GM21515 (cell line): ENCODE measurements around the gene SLC6A19.
"Not testable (repeated sequence)": the region's sequence is repeated elsewhere in the genome, so short reads cannot be mapped to it uniquely, and the experiment has no call there.

Experiments
- ATAC-seq: cut with Tn5 transposase; IDR thresholded peaks from one replicate; pipeline ENCODE4 v1.9.1; 2021; ENCODE audit not compliant: unreplicated experiment

Gene SLC6A19

DNA sequence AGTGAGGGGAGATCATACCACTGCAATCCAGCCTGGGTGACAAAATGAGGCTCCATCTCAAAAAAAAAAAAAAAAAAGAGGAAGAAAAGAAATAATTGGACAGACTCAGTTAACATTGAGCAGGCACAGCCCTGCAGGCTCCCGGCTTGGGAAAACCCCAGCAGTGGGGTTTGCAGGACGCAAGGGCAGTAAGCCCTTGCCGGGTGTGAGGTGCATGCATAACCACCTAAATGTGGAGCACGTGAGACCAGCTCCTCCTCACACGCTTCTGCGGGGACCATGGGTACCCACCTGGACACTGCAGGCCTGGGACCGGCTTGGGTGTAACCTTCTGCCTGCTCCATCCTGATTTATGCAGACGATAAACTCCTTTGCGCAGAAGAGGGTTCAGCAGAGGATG lies 19.0 kb downstream of the SLC6A19 start:
- ATAC-seq = no peak

- no peak for ATAC-seq
Observed at GRCh38 chr5:1220831-1221230, 19.4 kb downstream of the SLC6A19 start.

- ATAC-seq = no peak
Observed at GRCh38 chr5:1221721-1222120, 20.3 kb downstream of the SLC6A19 start.

DNA sequence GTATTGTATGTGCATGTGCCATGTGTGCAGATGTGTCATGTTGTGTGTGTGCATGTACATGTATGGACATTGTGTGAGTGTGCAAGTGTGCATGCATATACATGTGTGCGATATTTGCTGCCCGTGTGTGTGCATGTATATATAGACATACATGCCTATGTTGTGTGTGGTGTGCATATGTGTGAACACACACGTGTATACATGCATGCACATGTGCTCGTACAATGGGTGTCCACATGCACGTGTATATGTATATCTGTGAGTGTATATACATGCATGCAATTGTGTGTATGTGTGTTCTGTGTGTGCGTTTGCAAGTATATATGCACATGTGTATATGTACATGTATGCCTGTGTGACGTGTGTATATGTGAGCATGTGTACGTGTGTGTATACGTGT lies 20.8 kb downstream of the SLC6A19 start:
- no peak for ATAC-seq

DNA sequence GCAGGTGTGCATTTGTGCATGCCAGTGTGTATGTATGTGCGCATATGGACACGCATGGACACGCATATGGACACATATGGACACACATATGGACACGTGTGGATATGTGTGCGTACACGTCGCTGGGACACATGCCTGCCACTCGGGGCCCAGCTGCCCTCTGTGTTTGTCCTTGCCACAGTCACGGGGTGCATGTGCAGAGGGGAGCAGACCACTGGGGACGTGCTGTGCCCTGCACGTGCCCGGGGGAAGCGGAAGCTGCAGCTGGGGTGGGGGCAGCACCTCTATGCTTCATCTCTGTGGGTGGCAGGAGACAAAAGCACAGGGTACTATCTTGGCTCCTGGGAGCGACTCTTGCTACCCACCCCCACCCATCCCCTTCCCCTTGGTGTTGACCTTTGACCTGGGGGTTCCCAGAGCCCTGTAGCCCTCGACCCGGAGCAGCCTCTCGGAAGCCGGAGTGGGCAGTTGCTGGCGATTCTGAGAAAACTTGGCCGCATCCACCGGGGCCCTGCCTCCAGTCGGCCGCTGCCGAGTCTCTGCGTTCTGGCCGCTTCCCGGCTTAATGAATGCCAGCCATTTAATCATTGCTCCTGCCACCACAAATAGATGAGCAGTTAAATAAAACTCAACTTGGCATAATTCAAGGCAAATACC lies 21.4 kb downstream of the SLC6A19 start:
- no peak for ATAC-seq

DNA sequence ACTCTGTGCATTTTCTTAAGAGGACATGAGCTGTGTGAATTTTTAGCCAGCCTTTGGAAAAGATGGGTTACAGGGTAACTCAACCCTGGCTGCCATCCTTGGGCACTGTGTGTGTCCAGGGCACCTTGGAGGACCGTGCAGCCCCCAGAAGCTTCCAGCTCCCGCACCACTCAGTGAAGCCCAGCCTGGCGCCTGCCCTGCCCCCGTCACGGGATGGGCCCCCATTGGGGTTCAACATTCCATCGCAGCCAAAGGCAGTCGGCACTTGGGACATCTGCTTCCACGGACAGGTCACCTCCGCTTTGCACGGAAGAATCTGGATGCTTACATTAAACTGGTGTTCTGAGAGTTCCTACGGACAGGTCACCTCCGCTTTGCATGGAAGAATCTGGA lies 21.9 kb downstream of the SLC6A19 start:
- no peak for ATAC-seq

DNA sequence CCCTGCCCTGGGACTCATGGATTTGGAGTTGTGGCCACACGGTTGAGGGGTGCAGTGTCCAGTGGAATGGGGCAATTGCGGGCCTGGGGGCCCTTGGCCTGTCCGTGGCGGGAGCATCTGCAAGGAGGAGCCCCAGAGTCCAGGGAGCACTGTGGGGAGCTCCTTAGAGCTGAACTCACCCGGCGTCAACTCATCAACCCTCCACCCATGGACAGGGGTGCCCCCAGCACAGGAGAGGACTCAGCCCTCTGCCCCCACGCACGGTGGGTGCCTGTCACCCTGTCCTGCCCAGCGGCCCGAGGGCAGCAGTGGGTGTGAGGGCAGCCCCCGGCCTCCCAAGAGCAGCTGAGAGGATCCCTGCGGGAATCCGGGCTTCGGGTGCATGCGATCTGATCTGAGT lies 23.2 kb downstream of the SLC6A19 start:
- ATAC-seq = no peak

GRCh38 chr5:1225081-1225480 lies 23.7 kb downstream of the SLC6A19 start, which contains the start of gene SLC6A18:
Gene SLC6A18 (plus strand): TSS chr5:1225381. CDS start chr5:1225478, 97 bp downstream.
- ATAC-seq = no peak

GRCh38 chr5:1226231-1226630 lies 24.8 kb downstream of the SLC6A19 start:
- ATAC-seq = no peak

DNA sequence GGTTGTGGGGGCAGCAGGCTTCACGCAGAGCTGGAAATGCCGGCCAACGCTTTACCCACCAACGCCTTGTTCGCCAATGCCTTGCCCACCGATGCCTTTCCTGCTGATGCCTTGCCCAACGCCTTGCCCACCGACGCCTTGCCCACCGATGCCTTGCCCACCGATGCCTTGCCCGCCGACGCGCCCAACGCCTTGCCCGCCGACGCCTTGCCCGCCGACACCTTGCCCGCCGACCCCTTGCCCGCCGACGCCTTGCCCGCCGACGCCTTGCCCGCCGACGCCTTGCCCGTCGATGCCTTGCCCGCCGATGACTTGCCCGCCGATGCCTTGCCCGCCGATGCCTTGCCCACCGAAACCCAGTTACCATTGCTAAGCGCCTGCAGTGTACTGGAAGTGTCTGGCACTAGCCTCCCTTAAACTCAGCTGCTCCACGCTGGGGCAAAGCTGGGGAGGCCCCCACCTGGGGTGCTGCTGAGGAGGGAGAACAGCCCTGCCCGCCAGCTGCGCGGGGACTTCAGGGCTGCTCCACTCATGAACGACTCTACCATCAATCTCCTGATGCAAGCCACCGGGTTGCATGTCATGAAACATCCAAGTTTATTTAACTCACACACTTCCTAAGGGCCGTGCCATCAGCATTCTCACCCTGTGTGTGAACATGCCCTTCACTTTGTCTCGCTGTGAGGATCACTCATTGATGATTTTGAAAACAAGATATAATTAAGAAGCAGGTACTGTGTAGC lies 25.6 kb downstream of the SLC6A19 start:
- ATAC-seq = no peak

GRCh38 chr5:1227667-1228066 lies 26.3 kb downstream of the SLC6A19 start:
- no peak for ATAC-seq

GRCh38 chr5:1228120-1228519 lies 26.7 kb downstream of the SLC6A19 start:
- no peak for ATAC-seq

DNA sequence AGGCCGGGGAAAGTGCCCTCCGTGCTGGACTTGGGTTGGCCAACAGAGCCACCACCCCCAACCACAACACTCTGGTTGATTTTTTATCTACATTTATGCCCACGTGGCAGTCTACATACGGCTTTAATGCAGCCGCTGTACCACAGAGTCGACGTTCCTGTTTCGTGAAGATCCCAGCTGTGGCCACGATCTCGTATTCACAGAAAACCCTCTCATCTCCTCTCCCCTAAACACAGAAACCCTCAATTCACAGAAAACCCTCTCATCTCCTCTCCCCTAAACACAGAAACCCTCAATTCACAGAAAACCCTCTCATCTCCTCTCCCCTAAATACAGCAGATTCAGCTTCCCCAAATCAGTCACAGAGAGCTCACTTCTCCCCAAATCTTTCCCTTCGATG lies 27.6 kb downstream of the SLC6A19 start:
- ATAC-seq = not testable (repeated sequence)

DNA sequence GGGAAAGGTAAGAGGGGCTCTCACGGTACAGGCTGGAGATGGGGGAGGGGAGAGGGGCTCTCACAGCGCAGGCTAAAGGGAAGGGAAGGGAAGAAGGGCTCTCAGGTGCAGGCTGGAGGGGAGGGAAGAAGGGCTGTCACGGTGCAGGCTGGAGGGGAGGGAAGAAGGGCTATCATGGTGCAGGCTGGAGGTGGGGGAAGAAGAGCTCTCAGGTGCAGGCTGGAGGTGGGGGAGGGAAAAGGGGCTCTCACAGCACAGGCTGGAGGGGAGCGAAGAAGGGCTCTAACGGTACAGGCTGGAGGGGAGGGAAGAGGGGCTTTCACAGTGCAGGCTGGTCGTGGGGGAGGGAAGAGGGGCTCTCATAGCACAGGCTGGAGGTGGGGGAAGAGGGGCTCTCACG lies 28.4 kb downstream of the SLC6A19 start:
- no peak for ATAC-seq

GRCh38 chr5:1230551-1230950 lies 29.2 kb downstream of the SLC6A19 start:
- ATAC-seq = no peak

GRCh38 chr5:1231354-1231905 lies 30.0 kb downstream of the SLC6A19 start:
- ATAC-seq = no peak

DNA sequence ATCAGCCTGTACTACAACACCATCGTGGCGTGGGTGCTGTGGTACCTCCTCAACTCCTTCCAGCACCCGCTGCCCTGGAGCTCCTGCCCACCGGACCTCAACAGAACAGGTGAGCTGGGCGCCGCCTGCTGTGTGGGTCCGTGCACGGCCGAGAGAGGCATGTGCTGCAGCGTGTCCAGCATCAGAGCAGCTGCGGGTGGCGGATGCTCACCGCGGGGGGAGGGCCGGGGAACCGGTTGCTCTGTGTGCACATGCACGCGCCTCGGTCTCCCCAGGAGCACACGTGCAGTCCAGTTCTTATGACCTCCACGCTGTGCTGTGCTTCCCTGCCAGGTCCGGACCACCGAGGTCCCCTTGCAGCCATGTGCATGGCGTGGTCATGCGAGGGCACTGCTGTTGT lies 31.4 kb downstream of the SLC6A19 start:
- no peak for ATAC-seq

- ATAC-seq = no peak
Observed at GRCh38 chr5:1235379-1235778, 34.0 kb downstream of the SLC6A19 start.

DNA sequence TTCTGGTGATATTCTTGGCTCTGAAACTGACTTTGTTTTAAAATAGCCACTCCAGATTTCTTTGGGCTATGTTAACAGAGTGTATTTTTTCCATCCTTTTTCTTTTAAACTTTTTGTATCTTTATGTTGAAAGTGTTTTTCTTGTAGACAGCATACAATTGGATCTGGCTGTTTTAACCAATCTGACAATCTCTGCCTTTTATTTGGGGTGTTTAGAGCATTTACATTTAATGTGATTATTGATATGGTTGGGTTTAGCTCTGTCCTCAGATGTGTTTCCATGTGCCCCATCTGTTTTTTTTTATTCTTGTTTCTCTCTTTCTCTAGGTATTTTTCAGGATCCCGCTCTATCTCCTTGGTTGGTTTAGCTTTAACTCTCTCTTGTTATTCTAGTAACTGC lies 34.4 kb downstream of the SLC6A19 start:
- no peak for ATAC-seq

DNA sequence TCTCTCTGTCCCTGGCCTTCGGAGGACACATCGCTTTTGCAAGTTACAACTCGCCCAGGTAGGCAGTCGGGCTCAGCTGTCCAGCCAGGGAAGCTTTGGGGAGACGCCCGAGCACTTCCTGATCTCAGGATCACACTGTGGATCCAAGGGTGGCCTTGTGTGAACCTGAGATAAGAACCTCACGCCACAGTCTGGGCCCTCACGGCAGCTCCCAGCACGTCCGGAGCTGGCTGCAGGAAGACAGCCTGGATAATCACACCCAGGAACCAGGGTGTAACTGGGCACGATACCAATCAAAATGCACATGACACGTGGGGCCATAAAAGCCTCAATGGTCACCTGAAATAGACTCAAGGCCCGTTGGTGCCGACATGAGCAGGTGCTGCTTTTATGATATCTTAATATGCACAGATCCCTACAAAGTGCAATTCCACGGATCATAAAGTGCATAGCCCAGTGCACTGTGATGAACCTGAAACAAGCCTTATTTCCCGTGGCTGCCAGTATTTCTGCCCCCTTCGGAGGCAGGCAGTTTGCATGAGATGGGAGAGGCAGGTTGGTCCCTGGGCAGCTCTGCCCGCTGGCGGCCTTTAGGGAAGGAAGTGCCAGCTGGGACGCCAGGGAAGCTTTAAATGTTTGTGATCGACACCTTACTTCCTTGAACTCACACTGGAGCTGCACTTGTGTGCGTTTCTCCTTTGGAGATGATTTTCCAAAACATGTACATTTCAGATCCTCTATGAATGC lies 38.3 kb downstream of the SLC6A19 start:
- no peak for ATAC-seq

DNA sequence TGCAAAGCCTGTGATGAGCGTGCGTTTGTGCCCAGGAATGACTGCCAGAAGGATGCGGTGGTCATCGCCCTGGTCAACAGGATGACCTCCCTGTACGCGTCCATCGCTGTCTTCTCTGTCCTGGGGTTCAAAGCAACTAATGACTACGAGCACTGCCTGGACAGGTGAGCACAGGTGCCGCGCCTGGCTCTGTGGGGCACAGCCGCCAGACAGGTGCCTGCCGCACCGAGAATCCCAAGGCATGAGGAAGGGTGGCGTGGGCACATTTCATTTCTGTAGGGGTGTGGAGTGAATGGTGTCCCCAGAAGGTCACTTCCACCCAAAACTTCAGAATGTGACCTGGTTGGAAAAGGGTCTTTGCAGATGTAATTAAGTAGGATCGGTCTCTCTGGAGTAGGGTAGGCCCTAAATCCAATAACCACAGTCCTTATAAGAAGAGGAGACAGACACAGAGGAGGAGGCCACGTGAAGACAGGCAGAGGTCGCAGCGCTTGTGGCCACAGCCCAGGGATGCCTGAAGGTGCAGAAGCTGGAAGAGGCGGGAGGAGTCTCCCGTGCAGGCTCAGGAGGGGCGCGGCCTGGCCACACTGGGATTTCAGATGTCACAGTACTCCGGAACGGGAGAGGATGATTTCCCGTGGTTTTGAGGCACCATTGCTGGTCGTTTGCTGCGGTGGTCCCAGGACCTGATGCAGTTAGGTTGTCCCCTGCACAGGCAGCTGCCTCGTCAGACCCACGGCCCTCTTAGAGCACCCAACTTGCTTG lies 39.3 kb downstream of the SLC6A19 start:
- ATAC-seq = no peak
